OCI-M2 (cell line): ENCODE data around the gene DEDD.
A peak's percentile ranks its signal among the peaks of the same experiment; 100 is the strongest.

Experiments used
- DNase-seq: peaks from one replicate; lab custom pipeline; 2025; ENCODE audit not compliant: unreplicated experiment; lab: John Stamatoyannopoulos, UW

DEDD gene

DNA sequence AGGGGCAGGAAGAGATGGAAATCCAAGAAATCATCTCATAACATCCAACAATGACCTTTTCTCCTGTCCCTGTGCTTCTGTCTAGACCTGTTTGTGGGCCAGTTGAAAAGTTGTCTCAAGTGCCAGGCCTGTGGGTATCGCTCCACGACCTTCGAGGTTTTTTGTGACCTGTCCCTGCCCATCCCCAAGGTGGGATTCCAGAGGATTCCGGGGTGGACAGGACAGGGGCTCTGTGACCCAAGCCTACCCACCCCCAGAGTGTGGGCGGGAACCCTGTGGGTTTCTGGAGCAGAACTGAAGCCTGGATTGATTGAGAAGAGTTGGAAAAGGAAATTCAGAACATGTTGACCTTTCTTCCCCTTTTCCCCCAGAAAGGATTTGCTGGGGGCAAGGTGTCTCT is 31.3 kb upstream of the DEDD start:
- DNase-seq: no peak

DNA sequence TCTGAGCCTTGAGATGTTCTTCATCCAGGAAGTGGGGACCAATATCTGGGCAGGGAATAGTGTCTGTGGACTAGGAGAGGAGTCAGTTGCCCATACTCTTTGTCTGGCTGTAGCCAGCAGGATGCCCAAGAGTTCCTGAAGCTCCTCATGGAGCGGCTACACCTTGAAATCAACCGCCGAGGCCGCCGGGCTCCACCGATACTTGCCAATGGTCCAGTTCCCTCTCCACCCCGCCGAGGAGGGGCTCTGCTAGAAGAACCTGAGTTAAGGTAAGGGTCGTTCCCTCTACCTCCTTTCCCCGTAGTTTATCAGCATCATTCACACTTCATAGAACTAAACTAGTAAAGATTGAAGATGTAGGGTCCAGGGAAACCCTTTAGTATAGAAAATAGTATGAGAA is 30.3 kb upstream of the DEDD start:
- DNase-seq: no peak

DNA sequence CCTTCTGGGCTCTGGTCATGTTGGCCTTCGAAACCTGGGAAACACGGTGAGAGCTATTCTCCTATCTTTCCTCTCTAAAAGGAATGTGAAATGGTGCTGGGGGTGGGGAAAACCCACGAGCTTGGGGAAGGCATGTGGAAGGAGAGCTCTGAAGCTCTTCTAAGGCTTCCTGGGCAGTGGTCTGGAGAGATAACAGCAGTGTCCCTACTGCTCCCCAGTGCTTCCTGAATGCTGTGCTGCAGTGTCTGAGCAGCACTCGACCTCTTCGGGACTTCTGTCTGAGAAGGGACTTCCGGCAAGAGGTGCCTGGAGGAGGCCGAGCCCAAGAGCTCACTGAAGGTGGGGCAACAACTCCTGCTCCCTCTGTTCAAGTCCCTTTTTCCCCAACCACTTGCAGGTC is 29.6 kb upstream of the DEDD start:
- no peak for DNase-seq

DNA sequence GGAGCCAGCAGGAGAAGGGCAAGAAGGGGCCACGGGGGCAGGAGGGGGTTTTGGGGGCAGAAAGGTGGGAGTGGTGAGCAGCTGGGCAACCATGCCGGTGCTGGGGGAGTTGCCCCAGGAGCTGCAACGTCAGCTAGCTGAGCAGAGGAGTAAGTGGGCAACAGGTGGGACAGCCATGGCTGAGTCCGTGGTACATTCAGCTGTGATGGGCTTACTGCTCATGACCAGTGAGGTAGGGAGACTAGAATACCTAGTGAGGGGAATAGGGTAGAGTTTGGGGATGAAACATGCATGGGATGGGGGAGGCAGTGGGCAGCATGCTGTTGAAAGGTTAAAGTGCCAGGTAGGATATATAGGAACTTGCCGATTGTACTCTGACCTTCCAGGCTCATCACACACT is 29.2 kb upstream of the DEDD start:
- DNase-seq: no peak

DNA sequence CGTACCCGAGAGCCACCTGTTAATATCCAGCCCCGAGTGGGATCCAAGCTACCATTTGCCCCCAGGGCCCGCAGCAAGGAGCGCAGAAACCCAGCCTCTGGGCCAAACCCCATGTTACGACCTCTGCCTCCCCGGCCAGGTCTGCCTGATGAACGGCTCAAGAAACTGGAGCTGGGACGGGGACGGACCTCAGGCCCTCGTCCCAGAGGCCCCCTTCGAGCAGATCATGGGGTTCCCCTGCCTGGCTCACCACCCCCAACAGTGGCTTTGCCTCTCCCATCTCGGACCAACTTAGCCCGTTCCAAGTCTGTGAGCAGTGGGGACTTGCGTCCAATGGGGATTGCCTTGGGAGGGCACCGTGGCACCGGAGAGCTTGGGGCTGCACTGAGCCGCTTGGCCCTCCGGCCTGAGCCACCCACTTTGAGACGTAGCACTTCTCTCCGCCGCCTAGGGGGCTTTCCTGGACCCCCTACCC is 28.2 kb upstream of the DEDD start:
- DNase-seq: no peak

DNA sequence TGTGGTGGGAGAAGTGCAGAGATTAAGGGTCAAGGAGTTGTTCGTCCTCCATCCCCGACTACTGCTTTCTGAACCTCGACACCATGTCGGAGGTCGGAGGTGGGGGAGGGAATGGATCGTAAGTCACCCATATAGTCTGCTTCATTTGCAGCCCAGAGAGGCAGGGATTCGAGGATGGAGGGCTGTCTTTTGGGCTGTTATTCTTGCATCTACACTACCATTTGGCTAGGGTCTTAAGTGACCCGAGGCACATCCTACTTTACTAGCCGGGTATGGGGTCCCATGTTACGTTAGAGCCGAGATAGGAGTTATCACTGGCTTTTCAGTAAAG is 27.4 kb upstream of the DEDD start:
- no peak for DNase-seq

DNA sequence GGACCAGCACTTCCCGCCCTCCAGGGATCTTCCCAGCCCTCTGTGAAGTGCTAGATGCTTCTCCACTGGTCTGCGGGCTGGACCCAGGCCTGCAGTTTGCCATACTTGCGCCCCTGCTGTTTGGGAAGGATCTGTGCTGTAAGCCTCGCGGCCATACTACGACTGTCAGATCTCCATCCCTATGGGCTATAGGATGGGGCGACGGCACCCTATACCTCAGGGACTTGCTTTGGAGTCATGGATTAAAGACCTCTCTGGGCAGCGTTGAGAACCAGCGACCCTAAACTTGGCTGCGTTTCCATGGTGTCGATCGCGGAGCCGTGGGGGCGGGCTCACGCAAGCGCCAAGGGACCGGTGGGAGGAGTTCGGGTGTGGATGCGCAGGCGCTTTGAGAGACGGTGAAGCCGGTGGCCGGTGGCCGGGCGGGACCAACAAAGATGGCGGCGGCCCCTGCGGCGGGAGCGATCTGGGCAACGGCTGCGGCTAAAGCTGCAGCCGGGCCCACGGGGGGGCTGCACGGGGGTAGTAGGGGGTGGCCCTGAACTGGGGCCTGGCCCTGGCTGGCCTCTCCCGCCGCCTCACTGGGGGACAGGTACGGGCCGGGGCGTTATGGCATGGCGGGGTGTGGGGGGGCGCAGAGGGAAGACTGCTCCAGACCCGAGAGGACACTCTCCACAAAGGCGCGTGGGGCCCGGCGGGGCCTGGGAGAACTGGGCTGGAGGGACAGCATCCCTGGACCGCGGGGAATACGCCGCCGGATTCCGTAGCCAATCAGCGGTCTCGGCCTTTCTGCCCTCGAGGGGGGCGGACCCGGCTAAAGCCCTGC is 26.8 kb upstream of the DEDD start, which contains the start of gene USP21:
TSS of gene USP21 (plus strand) at position 414 of the 826 bp plus-strand sequence. CDS start 1,141 bp downstream, outside the sequence.
- DNase-seq: peak; percentile 39

DNA sequence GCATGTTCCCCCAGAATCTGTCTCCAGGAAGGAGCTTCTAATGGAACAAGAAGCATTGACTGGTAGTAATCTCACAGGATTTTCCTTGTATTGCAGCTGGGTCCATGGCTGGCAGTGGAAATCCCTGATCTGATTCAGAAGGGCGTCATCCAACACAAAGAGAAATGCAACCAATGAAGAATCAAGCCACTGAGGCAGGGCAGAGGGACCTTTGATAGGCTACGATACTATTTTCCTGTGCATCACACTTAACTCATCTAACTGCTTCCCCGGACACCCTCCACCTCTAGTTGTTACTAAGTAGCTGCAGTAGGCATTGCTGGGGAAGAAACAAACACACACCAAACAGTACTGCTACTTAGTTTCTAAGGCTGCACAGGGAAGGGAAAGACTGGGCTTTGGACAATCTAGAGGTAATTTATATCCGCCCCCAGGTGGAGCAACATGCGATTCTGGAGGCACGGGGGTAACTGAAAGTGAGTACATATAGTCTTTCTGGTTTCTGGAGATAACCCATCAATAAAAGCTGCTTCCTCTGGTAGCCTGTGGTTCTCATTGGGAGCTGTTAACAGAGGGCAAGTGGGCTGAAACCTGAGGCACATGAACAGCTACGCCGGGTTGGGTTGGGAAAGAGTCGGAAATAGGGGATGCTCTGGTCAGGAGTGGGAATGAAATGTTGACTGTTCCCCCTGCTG is 26.0 kb upstream of the DEDD start:
- DNase-seq: peak; percentile 24

DNA sequence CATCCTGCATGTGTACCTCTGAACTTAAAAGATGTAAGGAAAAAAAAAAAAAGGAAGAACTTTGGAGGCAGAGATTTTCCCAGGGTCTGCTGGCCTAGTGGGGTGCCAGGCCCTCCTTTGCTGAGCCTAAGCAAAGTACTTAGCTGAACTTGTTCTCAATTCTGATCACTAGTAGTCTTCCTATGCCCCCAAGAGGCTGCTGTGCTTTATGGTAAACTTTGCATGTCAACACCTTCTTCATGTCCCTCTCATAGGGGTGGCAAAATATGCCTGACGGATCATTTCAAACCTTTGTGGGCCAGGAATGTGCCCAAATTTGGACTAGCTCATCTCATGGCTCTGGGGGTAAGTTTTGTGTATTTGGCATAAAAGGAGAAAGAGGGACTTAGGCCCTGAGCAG is 25.4 kb upstream of the DEDD start:
- no peak for DNase-seq

DNA sequence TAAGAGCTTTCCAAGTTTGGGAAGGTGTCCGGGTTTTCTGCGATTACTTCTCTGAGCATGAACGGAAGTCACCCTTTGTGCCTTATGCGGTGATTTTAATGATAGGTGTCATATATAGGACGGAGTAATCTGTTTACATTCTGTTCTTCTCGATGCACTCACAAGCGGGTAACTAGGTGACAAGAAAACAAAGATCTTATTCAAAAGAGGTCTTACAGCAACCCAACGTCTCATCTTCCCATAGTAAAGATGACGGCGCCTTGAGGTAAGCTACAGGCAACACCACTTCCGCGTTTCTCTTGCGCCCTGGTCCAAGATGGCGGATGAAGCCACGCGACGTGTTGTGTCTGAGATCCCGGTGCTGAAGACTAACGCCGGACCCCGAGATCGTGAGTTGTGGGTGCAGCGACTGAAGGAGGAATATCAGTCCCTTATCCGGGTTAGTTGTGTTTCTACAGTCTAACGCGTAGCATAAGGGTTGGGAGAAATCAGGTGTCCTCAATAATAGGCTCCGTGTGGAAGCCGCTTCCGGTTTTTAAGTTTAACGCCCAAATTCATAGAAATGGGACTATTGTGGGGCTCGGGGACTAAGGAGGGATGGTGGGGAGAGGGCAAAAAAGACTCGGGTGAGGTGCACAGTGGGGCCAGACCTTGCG is 21.3 kb upstream of the DEDD start, which contains the start of gene UFC1:
TSS of gene UFC1 (plus strand) at position 297 of the 656 bp plus-strand sequence. CDS start at position 317, 20 bp downstream.
- DNase-seq: peak; percentile 45

DNA sequence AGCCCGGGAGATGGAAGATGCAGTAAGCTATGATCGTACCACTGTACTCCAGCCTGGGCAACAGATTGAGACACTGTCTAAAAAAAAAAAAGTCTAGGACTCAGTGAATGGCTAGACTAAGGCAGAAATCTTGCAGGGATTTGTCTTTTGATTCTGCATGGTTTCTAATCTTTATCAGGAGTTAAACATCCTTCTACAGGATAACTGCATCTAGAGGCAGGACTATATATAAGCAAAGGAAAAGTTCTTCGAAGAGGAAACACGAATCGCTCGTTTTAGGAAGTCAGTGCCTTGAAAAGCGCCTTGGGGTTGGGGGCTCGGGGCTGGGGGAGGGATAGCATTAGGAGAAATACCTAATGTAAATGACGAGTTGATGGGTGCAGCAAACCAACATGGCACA is 20.7 kb upstream of the DEDD start:
- no peak for DNase-seq

DNA sequence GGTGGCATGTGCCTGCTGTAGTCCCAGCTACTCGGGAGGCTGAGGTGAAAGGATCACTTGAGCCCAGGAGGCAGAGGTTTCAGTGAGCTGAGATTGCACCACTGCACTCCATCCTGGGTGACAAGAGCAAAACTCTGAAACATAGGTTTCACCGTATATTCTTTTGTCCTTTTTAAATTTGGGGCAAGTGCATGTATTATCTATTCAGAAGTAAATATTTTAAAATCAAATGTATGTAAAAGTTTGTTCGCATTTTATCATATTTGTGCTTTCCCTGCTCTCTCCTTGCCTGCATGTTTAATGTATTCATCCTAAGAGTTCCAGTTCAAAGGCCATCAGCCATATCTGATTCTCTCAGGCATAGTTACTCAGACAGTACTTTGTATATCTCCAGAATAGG is 13.4 kb upstream of the DEDD start:
- no peak for DNase-seq

DNA sequence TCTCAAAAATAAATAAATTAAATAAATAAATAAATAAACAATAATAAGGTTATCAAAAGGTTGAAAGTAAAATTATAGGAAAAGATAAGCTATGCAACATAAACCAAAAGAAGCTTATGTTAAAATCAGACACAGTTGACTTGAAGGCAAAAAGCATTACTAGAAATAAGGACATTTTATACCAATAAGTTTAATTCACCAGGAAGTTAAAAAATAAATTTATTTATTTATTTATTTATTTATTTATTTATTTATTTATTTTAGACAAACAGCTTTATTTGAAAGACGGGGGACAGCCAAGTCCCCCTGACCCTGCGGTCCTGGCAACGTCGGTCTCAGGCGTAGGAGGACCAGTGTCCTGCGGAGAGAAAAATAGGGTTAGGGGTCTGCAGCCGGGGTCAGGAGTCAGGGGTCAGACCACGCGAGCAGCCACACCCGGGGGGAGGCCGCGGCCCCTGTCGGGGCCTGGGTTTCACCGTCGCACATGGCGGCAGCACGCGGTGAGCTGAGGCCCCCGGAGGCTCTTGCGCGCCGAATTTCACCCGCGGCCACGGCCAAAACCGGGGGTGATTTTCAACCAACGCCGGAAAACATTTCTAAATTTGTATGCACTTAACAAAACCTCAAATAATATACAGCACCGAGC is 8.4 kb upstream of the DEDD start:
- DNase-seq: no peak

DNA sequence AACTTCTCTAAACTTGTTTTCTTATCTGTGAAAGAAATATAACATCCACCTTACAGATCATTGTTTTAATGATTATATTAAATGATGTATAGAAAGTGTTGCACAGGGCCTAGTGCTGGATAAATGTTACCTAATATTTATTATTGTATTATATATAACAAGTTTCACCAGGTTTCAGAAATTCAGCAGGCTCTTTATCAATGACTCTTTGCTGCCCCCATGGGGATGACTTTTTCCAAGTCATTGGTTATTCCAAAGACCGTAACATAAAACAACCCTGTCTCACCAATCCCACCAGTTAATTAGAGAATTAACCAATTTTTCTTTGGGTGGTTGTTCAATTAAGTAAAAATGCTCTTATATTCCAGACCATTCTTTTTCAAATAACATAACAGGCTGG is 7.3 kb upstream of the DEDD start:
- DNase-seq: peak; percentile 4

DNA sequence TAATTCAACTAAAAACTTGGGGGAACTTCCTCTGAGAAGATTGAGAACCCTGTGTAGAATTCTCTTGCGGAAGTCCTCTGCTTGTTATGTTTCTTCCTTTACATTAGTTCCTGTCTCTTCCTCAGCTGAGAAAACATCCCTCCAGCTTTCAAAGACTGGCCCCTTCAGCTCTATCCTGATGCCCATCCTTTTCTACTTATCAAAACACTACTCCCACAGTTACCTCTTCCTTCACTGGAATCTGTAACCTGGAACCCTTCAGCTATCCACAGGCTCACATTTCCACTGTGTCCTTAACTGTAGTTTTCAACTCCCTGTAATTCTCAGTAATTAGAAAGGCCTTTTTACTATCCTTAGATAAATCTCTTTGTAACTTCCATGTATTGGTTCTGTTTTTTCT is 6.0 kb upstream of the DEDD start:
- no peak for DNase-seq

DNA sequence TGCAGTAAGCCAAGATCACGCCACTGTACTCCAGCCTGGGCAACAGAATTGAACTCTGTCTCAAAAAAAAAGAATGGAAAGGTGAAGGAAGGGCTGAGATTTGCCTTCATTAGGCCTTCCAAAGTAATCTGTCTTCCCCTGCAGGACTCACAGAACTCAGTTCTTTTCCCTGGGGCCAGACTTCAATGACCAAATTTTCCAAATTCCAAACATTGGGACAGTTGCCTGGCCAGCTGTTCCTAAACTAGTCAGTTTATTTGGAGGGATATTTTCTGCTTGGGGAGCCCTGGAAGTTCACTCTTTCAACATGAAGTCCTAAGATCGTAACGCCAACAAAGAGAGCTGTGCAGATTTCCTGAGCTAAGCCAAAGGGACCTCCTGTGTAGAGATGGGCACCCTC is 5.4 kb upstream of the DEDD start:
- no peak for DNase-seq

DNA sequence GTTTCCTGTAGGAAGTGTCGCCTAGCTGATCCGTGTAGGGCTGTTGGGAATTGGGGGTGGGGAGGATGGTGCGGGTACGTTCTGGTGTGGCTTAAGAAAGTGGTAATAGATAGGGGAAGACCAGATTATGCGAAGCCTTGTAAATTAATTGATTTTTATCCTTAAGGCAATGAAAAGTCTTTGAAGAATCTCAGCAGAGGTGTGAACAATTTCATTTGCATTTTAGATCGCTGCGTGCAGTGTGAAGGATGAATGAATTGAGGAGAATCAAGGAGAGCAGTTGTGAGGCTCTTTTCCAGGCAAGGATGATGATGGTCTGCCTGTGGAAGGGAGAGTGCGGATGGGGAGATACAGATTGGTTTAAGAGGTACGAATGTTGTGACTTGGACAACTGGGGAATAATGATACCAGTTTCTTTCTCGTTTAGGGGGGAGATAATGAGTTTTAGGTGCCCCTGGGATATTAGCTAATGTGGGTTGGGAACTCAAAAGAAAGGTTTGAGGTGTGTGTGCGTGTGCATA is 813 bp upstream of the DEDD start:
- DNase-seq: no peak

DNA sequence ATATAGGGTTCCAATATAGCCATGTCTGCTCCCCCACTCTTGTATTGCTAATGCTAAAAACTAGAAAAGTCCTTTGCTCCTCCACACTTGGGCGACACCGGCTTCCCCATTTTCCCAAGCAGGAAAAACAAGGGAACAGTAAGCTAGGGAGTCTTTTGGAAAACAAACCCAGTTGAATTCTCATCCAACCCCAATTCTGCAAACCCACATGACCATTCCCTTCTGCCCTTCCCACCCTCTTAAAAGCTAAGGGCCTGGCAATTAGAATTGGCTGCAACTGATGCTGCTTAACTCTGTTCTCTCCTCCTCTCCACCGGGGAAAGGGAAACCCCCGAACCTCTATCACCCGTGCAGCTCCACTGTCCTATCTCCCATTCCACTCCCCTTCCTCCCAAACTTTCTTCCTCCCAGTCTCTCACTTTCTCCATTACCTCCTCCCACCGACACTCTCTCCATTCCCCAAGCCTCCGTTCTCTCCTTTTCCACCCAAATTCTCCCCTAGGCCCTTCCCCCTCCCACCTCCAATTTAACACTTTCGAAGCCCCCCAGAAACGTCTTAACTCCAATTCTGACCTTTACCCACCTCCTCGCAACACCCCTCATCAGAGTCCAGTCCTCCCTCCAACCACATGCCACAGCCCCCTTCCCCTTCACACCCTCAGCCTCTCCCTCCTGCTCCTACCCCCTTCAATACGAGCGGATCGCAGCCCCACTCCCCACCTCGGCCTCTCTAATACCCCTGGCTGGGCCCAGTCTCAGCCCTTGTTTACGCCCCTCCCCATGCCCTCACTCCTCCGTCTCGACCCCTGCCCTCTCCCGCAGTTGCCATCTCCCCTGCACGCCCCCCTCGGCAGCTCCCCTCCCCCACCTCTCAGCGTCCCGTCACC is 701 bp downstream of the DEDD start:
- no peak for DNase-seq

DNA sequence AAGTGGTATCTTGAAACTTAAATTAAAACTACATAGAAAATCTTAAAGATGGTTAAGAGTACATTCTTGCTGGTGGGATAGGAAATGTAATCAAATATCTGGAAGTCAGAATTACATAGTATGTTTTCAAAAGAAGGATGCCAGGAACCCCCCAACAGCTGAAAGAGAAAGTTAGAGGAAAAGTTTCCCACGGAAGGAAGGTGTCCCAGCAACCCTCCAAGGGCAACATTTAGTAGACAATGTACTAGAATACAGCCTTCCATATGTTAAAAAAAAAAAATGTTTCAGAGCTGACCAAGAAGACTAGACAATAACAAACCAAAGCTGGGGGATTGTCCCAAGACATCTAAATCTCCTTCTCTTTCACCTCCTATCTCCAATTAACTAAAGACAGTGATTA is 2.2 kb downstream of the DEDD start:
- DNase-seq: no peak
